Measurements from ENCODE around the gene SLC12A2.

The SLC12A2 gene

GRCh38 chr5:128172102-128172501 is 88.5 kb downstream of the SLC12A2 start:
- DNase-seq, result no peak

GRCh38 chr5:128174951-128175350 is 91.4 kb downstream of the SLC12A2 start:
- DNase-seq, result peak; percentile 56

GRCh38 chr5:128192368-128192767 is 108.8 kb downstream of the SLC12A2 start:
- DNase-seq, result no peak

GRCh38 chr5:128193665-128194390 is 110.3 kb downstream of the SLC12A2 start:
- no peak for DNase-seq

- no peak for DNase-seq
Measured at GRCh38 chr5:128195316-128195715, 111.8 kb downstream of the SLC12A2 start.

GRCh38 chr5:128196080-128196479 is 112.5 kb downstream of the SLC12A2 start:
- no peak for DNase-seq

GRCh38 chr5:128196791-128197190 is 113.2 kb downstream of the SLC12A2 start:
- no peak for DNase-seq

- DNase-seq, result no peak
Measured at GRCh38 chr5:128197896-128198522, 114.4 kb downstream of the SLC12A2 start.

GRCh38 chr5:128199104-128199503 is 115.5 kb downstream of the SLC12A2 start:
- peak; percentile 23 for DNase-seq

GRCh38 chr5:128199611-128200010 is 116.0 kb downstream of the SLC12A2 start:
- peak; percentile 35 for DNase-seq

GRCh38 chr5:128201065-128201926 is 117.7 kb downstream of the SLC12A2 start:
- peak; percentile 67 for DNase-seq

GRCh38 chr5:128202320-128202719 is 118.8 kb downstream of the SLC12A2 start:
- no peak for DNase-seq

GRCh38 chr5:128208436-128208835 is 124.9 kb downstream of the SLC12A2 start:
- DNase-seq, result no peak

GRCh38 chr5:128212191-128212806 is 128.7 kb downstream of the SLC12A2 start:
- DNase-seq, result no peak

GRCh38 chr5:128213340-128213739 is 129.8 kb downstream of the SLC12A2 start:
- DNase-seq, result peak; percentile 24

GRCh38 chr5:128213833-128214232 is 130.3 kb downstream of the SLC12A2 start:
- no peak for DNase-seq

GRCh38 chr5:128216285-128216684 is 132.7 kb downstream of the SLC12A2 start:
- no peak for DNase-seq

- DNase-seq, result peak; percentile 81
Measured at GRCh38 chr5:128216860-128217531, 133.4 kb downstream of the SLC12A2 start.

- no peak for DNase-seq
Measured at GRCh38 chr5:128220841-128221240, 137.3 kb downstream of the SLC12A2 start.

- no peak for DNase-seq
Measured at GRCh38 chr5:128224336-128224735, 140.8 kb downstream of the SLC12A2 start.

GRCh38 chr5:128225245-128226030 is 141.9 kb downstream of the SLC12A2 start:
- no peak for DNase-seq

- DNase-seq, result peak; percentile 83
Measured at GRCh38 chr5:128228008-128228407, 144.4 kb downstream of the SLC12A2 start.

Data from NCI-H226 (cell line).